Measurements from ENCODE around the gene GGTA1. TPM values are rescaled to one million over a fixed set of nuclear protein-coding genes. Genes with fewer than 3 reads are reported as not detected.

The GGTA1 gene
- total and polyA plus RNA-seq, 4 donors: 2.4 to 3.3 (median 2.8) TPM

DNA sequence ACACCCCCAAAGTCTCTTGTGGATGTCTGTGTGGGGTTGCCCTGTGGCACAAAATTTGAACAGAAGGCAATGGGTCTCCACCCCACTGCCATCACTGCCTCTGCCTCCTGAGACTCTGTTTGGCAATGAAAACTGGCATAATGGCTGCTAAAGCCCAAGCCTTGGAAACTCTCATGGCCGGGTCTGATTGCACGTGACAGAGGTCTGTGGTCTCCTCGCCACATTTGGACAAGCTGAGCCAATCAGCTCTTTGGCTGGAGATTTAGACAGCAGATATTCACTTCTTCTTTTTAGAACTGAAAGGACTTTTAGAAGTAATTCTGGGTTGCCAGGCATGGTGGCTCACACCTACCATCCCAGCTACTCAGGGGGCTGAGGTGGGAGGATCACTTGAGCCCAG, 5.5 kb downstream of the GGTA1 start:
- Histone ChIP-seq H3K27ac (ENCODE audit: low read depth in 1 of 2, low read length in 2 of 2) (no peak overlapping the region), H3K27me3 (ENCODE audit: control insufficient read depth in 4 of 4, insufficient read depth in 4 of 4, low read length in 3 of 4) (peaks cover 0 to 4% (median 0%) of the 10 kb centered on the region in 4 donors), H3K4me3 (ENCODE audit: low read depth in 1 of 3, low read length in 3 of 3) (no peak overlapping the region), H3K4me1 (ENCODE audit: control insufficient read depth in 4 of 4, insufficient read depth in 4 of 4, low read length in 3 of 4) (peaks cover under 1 to 14% (median 12%) of the 10 kb centered on the region in 4 donors), H3K9me3 (ENCODE audit: control insufficient read depth in 4 of 4, low read length in 3 of 4) (no peaks in the 10 kb centered on the region), H3K36me3 (ENCODE audit: control insufficient read depth in 4 of 4, insufficient read depth in 3 of 4, low read depth in 1 of 4, low read length in 3 of 4) (no peaks in the 10 kb centered on the region), H3K9ac (ENCODE audit: low read depth in 1 of 2, low read length in 2 of 2) (no peak overlapping the region)
- TF ChIP-seq GABPA (IDR thresholded peaks at IDR 0.05 in 1 of 2, conservative IDR thresholded peaks at IDR 0.05 in 1 of 2): no peak
- no peak for TF ChIP-seq JUND (IDR thresholded peaks at IDR 0.05)
- TF ChIP-seq ATF3 (IDR thresholded peaks at IDR 0.05): no peak
- TF ChIP-seq YY1 (IDR thresholded peaks at IDR 0.05): no peak
- TF ChIP-seq FOXA2 (IDR thresholded peaks at IDR 0.05): no peak
- no peak for TF ChIP-seq NR2F2 (IDR thresholded peaks at IDR 0.05)
- TF ChIP-seq SP1 (IDR thresholded peaks at IDR 0.05): no peak
- TF ChIP-seq FOXA1 (IDR thresholded peaks at IDR 0.05): no peak
- TF ChIP-seq HNF4G (IDR thresholded peaks at IDR 0.05): no peak
- TF ChIP-seq, protein P1, sequence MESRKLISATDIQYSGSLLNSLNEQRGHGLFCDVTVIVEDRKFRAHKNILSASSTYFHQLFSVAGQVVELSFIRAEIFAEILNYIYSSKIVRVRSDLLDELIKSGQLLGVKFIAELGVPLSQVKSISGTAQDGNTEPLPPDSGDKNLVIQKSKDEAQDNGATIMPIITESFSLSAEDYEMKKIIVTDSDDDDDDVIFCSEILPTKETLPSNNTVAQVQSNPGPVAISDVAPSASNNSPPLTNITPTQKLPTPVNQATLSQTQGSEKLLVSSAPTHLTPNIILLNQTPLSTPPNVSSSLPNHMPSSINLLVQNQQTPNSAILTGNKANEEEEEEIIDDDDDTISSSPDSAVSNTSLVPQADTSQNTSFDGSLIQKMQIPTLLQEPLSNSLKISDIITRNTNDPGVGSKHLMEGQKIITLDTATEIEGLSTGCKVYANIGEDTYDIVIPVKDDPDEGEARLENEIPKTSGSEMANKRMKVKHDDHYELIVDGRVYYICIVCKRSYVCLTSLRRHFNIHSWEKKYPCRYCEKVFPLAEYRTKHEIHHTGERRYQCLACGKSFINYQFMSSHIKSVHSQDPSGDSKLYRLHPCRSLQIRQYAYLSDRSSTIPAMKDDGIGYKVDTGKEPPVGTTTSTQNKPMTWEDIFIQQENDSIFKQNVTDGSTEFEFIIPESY (IDR thresholded peaks at IDR 0.05): no peak
- TF ChIP-seq TAF1 (conservative IDR thresholded peaks at IDR 0.05): no peak
- no peak for TF ChIP-seq MAX (IDR thresholded peaks at IDR 0.05)
- TF ChIP-seq, protein P2, sequence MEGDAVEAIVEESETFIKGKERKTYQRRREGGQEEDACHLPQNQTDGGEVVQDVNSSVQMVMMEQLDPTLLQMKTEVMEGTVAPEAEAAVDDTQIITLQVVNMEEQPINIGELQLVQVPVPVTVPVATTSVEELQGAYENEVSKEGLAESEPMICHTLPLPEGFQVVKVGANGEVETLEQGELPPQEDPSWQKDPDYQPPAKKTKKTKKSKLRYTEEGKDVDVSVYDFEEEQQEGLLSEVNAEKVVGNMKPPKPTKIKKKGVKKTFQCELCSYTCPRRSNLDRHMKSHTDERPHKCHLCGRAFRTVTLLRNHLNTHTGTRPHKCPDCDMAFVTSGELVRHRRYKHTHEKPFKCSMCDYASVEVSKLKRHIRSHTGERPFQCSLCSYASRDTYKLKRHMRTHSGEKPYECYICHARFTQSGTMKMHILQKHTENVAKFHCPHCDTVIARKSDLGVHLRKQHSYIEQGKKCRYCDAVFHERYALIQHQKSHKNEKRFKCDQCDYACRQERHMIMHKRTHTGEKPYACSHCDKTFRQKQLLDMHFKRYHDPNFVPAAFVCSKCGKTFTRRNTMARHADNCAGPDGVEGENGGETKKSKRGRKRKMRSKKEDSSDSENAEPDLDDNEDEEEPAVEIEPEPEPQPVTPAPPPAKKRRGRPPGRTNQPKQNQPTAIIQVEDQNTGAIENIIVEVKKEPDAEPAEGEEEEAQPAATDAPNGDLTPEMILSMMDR (IDR thresholded peaks at IDR 0.05; ENCODE audit: low read depth, low read length, missing input control): no peak
- TF ChIP-seq EGR1 (IDR thresholded peaks at IDR 0.05; ENCODE audit: low read depth in 2 of 2): no peak
- TF ChIP-seq HNF4A (conservative IDR thresholded peaks at IDR 0.05): no peak
- DNase-seq (ENCODE audit: low spot score): no peak
- 75% methylated on average over 3 of the region's 3 CpGs for WGBS

DNA sequence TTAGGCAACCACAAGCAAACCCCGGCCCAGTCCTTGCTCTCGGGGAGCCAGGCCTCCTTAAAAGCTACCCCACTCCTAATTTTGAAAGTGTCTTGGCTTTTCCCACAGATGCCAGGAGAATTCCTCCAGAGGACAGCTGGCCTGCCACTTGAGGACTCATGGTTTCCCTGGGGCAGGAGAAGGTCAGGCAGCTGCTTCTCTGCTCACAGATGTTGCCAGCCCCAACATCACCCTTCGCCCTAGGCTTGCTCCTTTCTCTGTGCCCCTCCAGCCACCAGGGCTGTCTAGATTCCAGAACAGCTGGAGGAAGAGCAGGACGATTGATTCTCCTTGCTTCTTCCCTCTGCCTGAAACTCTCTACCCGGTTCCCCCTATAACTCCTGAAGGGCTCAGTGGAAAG, 8.5 kb downstream of the GGTA1 start:
- 74% methylated on average over 5 of the region's 5 CpGs for WGBS

More for the DNA sequence above, 8.5 kb downstream of the GGTA1 start:
- H3K36me3 ChIP-seq (ENCODE audit: control insufficient read depth in 4 of 4, insufficient read depth in 3 of 4, low read depth in 1 of 4, low read length in 3 of 4): no peaks in the 10 kb centered on the region
- DNase-seq (ENCODE audit: low spot score): no peak
- no peak overlapping the region for H3K4me3 ChIP-seq (ENCODE audit: low read depth in 1 of 3, low read length in 3 of 3)
- peaks cover 2 to 7% (median 4%) of the 10 kb centered on the region in 4 donors for H3K4me1 ChIP-seq (ENCODE audit: control insufficient read depth in 4 of 4, insufficient read depth in 4 of 4, low read length in 3 of 4)
- no peaks in the 10 kb centered on the region for H3K9me3 ChIP-seq (ENCODE audit: control insufficient read depth in 4 of 4, low read length in 3 of 4)
- H3K9ac ChIP-seq (ENCODE audit: low read depth in 1 of 2, low read length in 2 of 2): no peak overlapping the region
- TF ChIP-seq ATF3 (IDR thresholded peaks at IDR 0.05): no peak
- no peak for TF ChIP-seq HNF4A (conservative IDR thresholded peaks at IDR 0.05)
- no peak for TF ChIP-seq NR2F2 (IDR thresholded peaks at IDR 0.05)
- no peak for TF ChIP-seq MAX (IDR thresholded peaks at IDR 0.05)
- TF ChIP-seq FOXA1 (IDR thresholded peaks at IDR 0.05): no peak
- no peak for TF ChIP-seq REST (IDR thresholded peaks at IDR 0.05)
- TF ChIP-seq YY1 (IDR thresholded peaks at IDR 0.05): no peak
- no peak for TF ChIP-seq JUND (IDR thresholded peaks at IDR 0.05)
- no peak for TF ChIP-seq GABPA (IDR thresholded peaks at IDR 0.05 in 1 of 2, conservative IDR thresholded peaks at IDR 0.05 in 1 of 2)
- TF ChIP-seq, protein P1 (IDR thresholded peaks at IDR 0.05): no peak
- no peak for TF ChIP-seq EGR1 (IDR thresholded peaks at IDR 0.05; ENCODE audit: low read depth in 2 of 2)
- no peak for TF ChIP-seq FOXA2 (IDR thresholded peaks at IDR 0.05)
- TF ChIP-seq SP1 (IDR thresholded peaks at IDR 0.05): no peak
- no peak overlapping the region for H3K27ac ChIP-seq (ENCODE audit: low read depth in 1 of 2, low read length in 2 of 2)
- no peaks in the 10 kb centered on the region for H3K27me3 ChIP-seq (ENCODE audit: control insufficient read depth in 4 of 4, insufficient read depth in 4 of 4, low read length in 3 of 4)
